Inflammatory macrophage treated with lipopolysaccharide for 1 hour (primary cell): Measurements from ENCODE around the gene TBXAS1.

ENCODE experiments used
- DNase-seq, 2 donors: peaks; one replicate each; pipeline ENCODE4 v3.0.0-alpha.2; 2020 to 2022

The TBXAS1 gene

GRCh38 chr7:140026935-140027334 lies 197.9 kb downstream of the TBXAS1 start:
- DNase-seq = no peak

DNA sequence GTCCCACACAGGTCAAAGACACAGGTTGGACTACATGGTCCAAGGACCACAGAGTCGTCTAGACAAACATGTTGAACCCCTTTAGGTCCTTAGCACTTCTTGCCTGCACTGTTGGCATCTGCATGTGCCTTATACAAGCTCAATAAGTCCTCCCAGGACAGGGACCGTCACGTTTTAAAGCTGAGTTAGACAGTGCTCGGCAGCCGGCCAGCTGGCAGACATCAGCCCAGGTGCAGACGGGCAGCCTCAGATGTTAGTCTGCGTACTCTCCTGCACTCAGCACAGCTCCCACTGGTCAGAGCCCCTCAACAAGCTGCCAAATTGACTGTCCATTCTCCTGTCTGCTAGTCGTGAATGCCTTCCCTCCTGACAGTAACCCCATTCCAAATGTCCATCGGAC lies 198.8 kb downstream of the TBXAS1 start:
- no peak for DNase-seq

- no peak for DNase-seq
These were observed 199.2 kb downstream of the TBXAS1 start for GRCh38 chr7:140028311-140028710.

- DNase-seq = no peak
These were observed 200.0 kb downstream of the TBXAS1 start for GRCh38 chr7:140029072-140029471.

DNA sequence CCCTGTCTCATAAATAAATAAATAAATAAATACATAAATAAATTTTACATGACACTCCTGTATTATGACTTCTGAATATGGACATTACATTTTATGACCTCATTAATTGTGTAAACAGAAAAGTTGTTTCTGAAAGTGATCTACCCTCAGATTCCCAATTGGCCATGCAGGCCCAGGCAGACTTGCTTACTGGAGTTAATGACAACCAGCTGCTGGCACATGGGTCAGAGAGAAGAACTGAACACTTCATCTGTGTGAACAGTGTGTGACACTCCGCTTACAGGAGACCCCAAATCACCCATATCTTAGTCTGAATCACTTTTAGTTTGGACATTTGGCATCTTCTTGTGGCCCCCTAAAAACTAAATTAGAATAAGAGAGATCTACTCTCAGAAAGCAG lies 202.3 kb downstream of the TBXAS1 start:
- DNase-seq = no peak

DNA sequence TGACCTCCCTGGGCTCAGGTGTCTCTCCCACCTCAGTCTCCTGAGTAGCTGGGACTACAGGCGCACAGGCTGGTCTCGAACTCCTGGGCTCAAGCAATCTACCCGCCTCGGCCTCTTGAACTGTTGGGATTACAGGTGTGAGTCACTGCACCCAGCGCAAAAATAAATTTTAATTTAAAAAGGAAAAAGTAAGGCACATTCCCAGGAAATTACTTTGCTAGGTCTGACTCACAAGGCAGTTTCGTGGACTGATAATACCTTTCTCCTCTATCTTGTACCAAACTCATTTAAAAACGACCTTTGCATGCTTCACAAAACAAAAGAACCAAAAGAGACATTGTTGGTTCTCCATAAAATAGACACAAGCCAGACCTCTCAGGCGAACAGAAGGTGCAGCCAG lies 204.0 kb downstream of the TBXAS1 start:
- no peak for DNase-seq

- DNase-seq = no peak
These were observed 204.8 kb downstream of the TBXAS1 start for GRCh38 chr7:140033779-140034363.

- DNase-seq = no peak
These were observed 205.4 kb downstream of the TBXAS1 start for GRCh38 chr7:140034421-140034820.

- DNase-seq = no peak
These were observed 206.5 kb downstream of the TBXAS1 start for GRCh38 chr7:140035400-140036223.

DNA sequence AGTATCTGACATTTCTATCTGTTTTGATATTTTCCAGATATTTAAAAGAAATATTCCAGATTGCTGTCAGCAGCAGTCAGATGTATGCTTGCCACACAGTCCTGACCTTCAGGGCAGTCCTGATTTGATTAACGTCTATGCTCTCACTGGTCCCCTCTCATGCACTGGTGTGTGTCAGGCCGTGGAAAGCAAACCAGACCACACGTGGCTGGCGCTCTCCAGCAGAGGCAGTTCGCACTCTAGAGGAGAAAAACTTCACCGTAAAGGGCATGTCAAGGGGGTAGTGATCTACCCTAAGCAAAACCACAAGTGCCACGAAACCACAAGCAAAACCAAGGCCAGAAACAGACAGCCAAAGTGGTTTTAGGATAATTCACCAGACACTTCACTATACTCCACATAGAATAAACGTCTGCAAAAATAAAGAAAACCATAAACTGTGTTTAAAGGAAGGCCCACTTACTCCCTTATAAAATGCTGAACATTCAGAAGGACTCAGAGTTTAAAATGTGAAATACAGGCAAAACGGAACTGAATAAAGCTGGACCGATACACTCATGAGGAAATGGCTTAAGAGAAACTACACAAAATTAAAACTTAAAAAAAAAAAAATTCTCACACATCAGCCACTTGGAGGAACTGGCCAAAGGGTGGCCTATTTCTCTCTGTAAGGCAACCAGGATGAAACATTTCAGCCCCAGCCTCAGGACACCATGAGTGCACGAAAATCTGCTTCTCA lies 207.3 kb downstream of the TBXAS1 start:
- DNase-seq = no peak

- DNase-seq = no peak
These were observed 210.0 kb downstream of the TBXAS1 start for GRCh38 chr7:140039066-140039465.

DNA sequence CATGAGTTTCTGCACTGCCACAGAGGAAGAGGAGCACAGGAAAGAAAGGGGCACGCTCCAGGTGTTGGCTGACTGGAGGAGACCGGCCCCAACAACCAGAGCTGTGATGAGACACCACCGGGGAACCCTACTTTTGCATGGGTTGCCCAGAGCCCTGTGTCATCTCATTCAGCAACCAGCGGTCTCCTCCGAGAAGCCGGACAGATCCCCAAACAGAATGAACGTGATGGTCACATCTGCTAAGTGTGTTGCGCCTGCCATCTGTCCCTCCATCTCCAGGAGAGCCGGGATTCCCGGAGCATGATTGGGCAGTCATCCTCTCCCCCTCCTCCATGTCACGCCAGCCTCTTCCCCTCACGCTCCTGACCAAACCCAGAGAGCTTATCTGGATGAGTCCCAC lies 210.8 kb downstream of the TBXAS1 start:
- no peak for DNase-seq

DNA sequence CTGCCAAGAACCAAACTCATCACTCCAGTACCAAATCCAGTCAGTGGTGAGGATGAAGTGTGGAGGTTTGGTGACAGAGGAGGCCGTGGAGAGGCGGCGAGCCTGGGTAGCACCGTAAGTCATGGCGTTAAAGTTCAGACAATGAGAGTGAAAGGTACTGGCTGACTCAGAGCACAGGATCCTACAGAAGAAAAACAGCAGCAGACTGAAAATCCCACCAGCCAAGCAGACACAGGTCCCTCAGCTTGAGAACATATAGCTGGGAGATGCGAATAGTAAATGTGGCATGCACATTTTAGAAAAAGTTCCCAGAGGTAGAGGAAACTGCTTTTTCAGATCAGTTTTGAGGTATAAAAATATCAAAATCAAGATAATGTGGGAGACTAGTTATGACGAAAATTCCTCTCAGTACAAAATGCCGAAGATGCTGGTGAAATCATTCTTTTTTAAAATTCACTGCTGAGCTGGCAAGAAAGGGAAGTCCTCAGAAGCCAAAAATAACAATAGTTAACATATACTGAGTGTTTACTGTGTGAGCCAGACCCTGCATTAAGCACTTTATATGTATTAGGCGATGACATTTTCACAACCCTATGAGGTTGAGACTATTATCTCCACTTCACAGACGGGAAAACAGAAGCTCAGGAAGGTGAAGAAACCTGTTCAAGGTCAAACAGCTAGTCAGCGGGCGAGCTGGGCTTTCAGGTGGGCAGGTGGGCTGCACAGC lies 212.8 kb downstream of the TBXAS1 start:
- DNase-seq = no peak

GRCh38 chr7:140042386-140042670 lies 213.3 kb downstream of the TBXAS1 start:
- DNase-seq = no peak

DNA sequence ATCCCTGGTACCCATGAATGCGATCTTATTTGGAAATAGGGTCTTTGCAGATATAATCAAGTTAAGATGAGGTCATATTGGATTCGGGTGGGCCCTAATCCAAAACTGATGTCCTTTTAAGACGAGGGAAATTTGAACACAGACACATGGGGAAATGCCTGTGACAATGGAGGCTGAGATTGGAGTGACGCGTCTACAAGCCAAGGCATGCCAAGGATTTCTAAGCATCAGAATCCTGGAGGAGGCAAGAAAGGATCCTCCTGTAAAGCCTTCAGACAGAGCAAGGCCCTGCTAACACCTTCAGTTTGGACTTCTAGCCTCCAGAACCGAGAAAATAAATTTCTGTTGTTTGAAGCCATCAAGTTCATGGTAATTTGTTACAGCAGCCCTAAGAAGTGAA lies 215.2 kb downstream of the TBXAS1 start:
- DNase-seq = no peak

DNA sequence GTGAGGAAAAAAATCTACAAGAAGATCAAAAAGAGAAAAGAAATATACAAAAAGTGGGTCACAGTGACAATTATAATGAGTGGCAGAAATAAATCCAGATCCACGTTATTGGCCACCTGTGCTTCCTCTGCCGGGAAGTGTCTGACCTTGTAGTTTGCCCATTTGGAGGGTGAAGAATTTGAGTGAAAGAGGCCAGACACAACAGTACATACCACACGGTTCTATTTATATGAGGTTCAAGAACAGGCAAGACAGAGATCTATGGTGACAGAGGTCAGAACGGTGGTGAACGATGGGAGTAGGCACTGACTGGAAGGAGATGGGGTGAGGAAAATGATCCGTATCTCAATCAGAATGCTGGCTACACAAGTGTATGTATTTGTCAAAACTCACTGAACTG lies 216.6 kb downstream of the TBXAS1 start:
- no peak for DNase-seq

DNA sequence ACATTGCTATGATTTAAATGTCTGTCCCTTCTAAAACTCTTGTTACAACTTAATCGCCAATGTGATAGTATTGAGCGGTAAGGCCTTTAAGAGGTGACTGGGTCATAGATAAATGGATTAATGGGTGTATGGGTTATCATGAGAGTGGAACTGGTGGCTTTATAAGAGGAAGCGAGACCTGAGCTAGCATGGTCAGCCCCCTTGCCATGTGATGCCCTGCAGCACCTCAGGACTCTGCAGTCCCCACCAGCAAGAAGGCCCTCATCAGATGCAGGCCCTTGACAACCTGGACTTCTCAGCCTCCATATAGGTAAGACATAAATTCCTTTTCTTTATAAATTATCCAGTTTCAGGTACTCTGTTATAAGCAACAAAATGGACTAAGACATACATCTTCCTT lies 218.1 kb downstream of the TBXAS1 start:
- DNase-seq = no peak

- DNase-seq = no peak
These were observed 219.1 kb downstream of the TBXAS1 start for GRCh38 chr7:140048138-140048537.

DNA sequence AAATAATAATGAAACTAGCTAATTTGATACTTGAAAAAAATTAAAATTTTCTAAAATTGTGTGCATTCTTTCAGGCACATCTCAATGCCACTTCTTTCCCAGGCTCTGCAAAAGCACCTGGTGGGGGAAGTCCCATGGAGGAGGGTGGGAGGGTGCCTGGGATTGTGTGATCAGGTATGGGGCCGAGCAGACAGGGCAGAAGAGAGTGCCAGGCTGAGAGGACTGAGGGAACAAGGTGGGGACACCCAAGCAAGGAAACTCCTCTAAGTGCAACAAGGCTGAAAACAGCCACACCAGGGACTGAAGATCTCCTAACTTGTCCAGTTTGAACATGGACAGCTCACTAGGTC lies 219.9 kb downstream of the TBXAS1 start:
- DNase-seq = no peak

DNA sequence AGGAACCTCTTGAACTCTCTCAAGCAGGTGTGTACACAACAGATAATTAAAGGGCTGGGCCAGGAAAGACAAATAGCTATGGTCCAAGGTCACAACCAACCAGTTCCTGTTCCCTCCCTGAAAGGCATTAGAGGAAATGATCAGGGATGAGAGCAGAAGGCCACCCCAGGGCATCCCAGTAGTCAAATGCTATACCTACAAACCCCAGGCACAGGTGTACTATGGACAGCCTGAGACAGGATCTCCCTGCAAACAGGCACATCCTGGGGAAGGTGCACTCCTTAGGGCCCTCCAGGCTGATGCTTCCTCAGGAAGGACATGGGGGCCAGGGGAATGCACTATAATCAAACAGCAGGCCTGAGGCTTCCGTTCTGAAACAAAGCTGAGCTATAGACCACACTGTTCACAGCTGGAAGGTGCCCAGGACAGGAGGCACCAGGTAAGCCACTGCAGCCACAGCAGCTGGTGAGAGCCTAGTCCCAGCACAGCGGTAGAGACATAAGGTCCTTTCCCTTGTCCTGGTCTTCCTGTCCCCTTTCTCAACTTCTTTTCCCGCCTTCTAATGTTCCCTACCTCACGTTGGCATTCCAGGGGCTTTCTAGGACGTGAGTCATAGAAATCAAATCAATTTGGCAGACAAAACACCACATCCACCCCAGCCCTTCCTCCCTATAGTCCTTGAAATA lies 220.4 kb downstream of the TBXAS1 start:
- no peak for DNase-seq

DNA sequence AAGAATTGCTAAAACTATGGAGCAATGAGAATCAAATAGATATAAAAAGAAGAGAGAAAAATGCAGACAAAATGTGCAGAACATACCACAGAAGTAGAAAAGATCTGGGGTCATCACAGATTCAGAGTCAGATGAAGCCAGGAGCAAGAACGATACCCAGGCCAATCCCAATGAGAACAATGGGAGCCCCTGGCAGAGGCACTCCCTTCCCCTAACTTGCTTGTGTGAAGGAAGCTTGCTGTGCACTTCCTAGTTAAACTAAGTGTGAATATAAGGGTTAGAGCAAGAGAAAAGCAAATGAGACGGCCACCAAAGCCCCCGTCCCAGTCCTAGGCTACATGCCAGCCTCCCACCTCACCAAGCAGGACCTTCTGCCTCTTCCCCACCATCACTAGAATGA lies 221.0 kb downstream of the TBXAS1 start:
- DNase-seq = no peak

GRCh38 chr7:140051820-140052219 lies 222.8 kb downstream of the TBXAS1 start:
- peak in 1 of 2 donors; percentile 56 for DNase-seq
